ENCODE data around the gene RNF26.
"Not testable (repeated sequence)": the region's sequence is repeated elsewhere in the genome, so short reads cannot be mapped to it uniquely, and the experiment has no call there.

RNF26 gene

DNA sequence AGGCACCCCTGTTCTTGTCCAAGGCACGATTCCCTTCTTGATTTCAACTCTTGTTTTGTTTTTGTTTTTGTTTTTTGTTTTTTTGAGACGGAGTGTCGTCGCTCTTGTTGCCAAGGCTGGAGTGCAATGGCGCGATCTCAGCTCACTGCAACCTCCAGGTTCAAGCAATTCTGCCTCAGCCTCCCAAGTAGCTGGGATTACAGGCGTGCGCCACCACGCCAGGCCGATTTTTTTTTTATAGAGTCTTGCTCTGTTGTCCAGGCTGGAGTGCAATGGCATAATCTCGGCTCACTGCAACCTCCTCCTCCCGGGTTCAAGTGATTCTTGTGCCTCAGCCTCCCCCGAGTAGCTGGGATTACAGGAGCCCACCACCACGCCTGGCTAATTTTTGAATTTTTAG lies 48.2 kb downstream of the RNF26 start:
- DNase-seq (ENCODE audit: low read depth in 1 of 2, low spot score in 1 of 2), result not testable (repeated sequence)

DNA sequence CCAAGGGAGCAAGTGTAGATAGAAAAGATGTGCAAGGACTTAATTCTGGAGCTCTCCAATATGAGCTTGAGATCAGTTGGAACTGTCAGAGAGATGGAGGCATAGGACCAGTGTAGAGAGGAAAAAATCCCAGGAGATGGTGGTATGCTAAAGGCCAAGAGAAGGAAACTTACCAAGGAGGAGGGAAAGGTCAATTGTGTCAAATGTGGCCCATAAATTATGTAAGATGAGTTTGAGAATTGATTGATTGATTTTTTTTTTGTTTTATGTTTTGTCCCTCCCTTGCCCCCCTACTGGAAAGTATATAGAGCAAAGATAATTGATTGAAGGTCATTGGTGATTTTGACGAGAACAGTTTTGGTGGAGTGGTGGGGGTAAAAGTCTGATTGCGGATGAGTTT lies 50.0 kb downstream of the RNF26 start:
- DNase-seq (ENCODE audit: low read depth in 1 of 2, low spot score in 1 of 2), result no peak
